ENCODE measurements around the gene PCP4L1.
"Not testable (repeated sequence)": the region's sequence is repeated elsewhere in the genome, so short reads cannot be mapped to it uniquely, and the experiment has no call there.

The PCP4L1 gene

GRCh38 chr1:161244888-161245287, 13.7 kb upstream of the PCP4L1 start:
- no peak for TF ChIP-seq CTCF (IDR thresholded peaks at IDR 0.05; ENCODE audit: low read depth, low read length, missing control alignments)
- DNase-seq (ENCODE audit: low read depth) = no peak
- H3K4me3 ChIP-seq (ENCODE audit: low read depth, low read length) = no peak overlapping the region

- H3K4me3 ChIP-seq (ENCODE audit: low read depth, low read length); DNase-seq (ENCODE audit: low read depth): not testable (repeated sequence)
These were observed 8.4 kb upstream of the PCP4L1 start for GRCh38 chr1:161250100-161250499.

- no peak for TF ChIP-seq CTCF (IDR thresholded peaks at IDR 0.05; ENCODE audit: low read depth, low read length, missing control alignments)
- no peak overlapping the region for H3K4me3 ChIP-seq (ENCODE audit: low read depth, low read length)
- no peak for DNase-seq (ENCODE audit: low read depth)
These were observed 7.7 kb upstream of the PCP4L1 start for GRCh38 chr1:161250829-161251228.

- no peak for TF ChIP-seq CTCF (IDR thresholded peaks at IDR 0.05; ENCODE audit: low read depth, low read length, missing control alignments)
- H3K4me3 ChIP-seq (ENCODE audit: low read depth, low read length) = no peak overlapping the region
These were observed 7.0 kb upstream of the PCP4L1 start for GRCh38 chr1:161251579-161251978.

GRCh38 chr1:161255302-161255701, 3.2 kb upstream of the PCP4L1 start:
- not testable (repeated sequence) for H3K4me3 ChIP-seq (ENCODE audit: low read depth, low read length); DNase-seq (ENCODE audit: low read depth)

More at GRCh38 chr1:161251579-161251978, 7.0 kb upstream of the PCP4L1 start:
- no peak for DNase-seq (ENCODE audit: low read depth)

- not testable (repeated sequence) for DNase-seq (ENCODE audit: low read depth); H3K4me3 ChIP-seq (ENCODE audit: low read depth, low read length)
These were observed 2.5 kb upstream of the PCP4L1 start for GRCh38 chr1:161255955-161256520.

- not testable (repeated sequence) for DNase-seq (ENCODE audit: low read depth); H3K4me3 ChIP-seq (ENCODE audit: low read depth, low read length)
These were observed 1.4 kb upstream of the PCP4L1 start for GRCh38 chr1:161257109-161257508.

- TF ChIP-seq CTCF (IDR thresholded peaks at IDR 0.05; ENCODE audit: low read depth, low read length, missing control alignments) = no peak
- DNase-seq (ENCODE audit: low read depth) = no peak
- H3K4me3 ChIP-seq (ENCODE audit: low read depth, low read length) = no peak overlapping the region
These were observed 779 bp downstream of the PCP4L1 start for GRCh38 chr1:161259345-161259702.

GRCh38 chr1:161259765-161260164, 1.2 kb downstream of the PCP4L1 start:
- TF ChIP-seq CTCF (IDR thresholded peaks at IDR 0.05; ENCODE audit: low read depth, low read length, missing control alignments) = no peak
- DNase-seq (ENCODE audit: low read depth) = no peak
- H3K4me3 ChIP-seq (ENCODE audit: low read depth, low read length) = no peak overlapping the region
